Gastroesophageal sphincter (tissue), 4 donors: ENCODE results near the gene NEDD4L. TPM values are rescaled to one million over a fixed set of nuclear protein-coding genes. Genes with fewer than 3 reads are reported as not detected.

ENCODE experiments used
- ATAC-seq: fragments of 150-250 bp; one replicate; pipeline ENCODE4 v1.9.1; 2016; ENCODE audit warnings: mild to moderate bottlenecking, moderate library complexity
- H3K27ac ChIP-seq, 4 donors: fragments of 200-600 bp; sonication (generic) in 3 of 4; 1 replicate in 3 of 4; 2 replicates in 1 of 4; pipeline ENCODE4 v1.5.1; 2016 to 2019
- H3K27me3 ChIP-seq: fragments of 200-600 bp; sonication (generic); one replicate; pipeline ENCODE4 v1.5.1; 2019
- H3K36me3 ChIP-seq, 2 donors: fragments of 200-600 bp; sonication (generic); one replicate each; pipeline ENCODE4 v1.5.1; 2019; ENCODE audit warnings: control low read depth in 1 of 2
- H3K4me1 ChIP-seq, 3 donors: fragments of 200-600 bp; sonication (generic); 1 replicate in 2 of 3; 2 replicates in 1 of 3; pipeline ENCODE4 v1.5.1; 2016 to 2019; ENCODE audit warnings: control low read depth in 2 of 3
- H3K4me3 ChIP-seq, 2 donors: fragments of 200-600 bp; sonication (generic); one replicate each; pipeline ENCODE4 v1.5.1; 2019; ENCODE audit warnings: mild to moderate bottlenecking in 1 of 2, moderate library complexity in 1 of 2
- H3K9me3 ChIP-seq, 3 donors: fragments of 200-600 bp; sonication (generic); one replicate each; pipeline ENCODE4 v1.5.1; 2017 to 2019; ENCODE audit warnings: control low read depth in 2 of 3
- EP300 ChIP-seq: sonication (generic); formaldehyde crosslinking; IDR thresholded peaks from one replicate; pipeline ENCODE4 v1.6.1; 2017; ENCODE audit warnings: antibody characterized with exemption, mild to moderate bottlenecking
- POLR2A ChIP-seq, 2 donors: fragments of 450-650 bp; IDR thresholded peaks; one replicate each; pipeline ENCODE4 v1.6.1; 2017; ENCODE audit warnings: antibody characterized with exemption in 2 of 2, mild to moderate bottlenecking in 2 of 2, moderate library complexity in 1 of 2
- POLR2AphosphoS5 ChIP-seq: sonication (generic); formaldehyde crosslinking; IDR thresholded peaks from one replicate; pipeline ENCODE4 v1.6.1; 2017; ENCODE audit warnings: antibody characterized with exemption
- WGBS, 2 donors: methylation state at CpG; one replicate each; pipeline ENCODE4 v1.1.5; 2018; ENCODE audit warnings: low coverage in 1 of 2; 5-methylcytosine and 5-hydroxymethylcytosine counted together
- total RNA-seq, 4 donors: library from RNA; depleted of rRNA; stranded (reverse); fragments of >200 nt; gene quantifications; one replicate each; pipeline ENCODE4 v1.1.0, GENCODE V29; 2016
- TF ChIP-seq, protein P1 (sequence below), 4 experiments: fragments of 200-600 bp in 2 of 4; fragments of 450-650 bp in 2 of 4; sonication (generic) in 1 of 4; IDR thresholded peaks; one replicate each; pipeline ENCODE4 v1.5.1; 2017 to 2019; ENCODE audit warnings: antibody characterized with exemption in 4 of 4, mild to moderate bottlenecking in 2 of 4, moderate library complexity in 2 of 4

The NEDD4L gene
- total RNA-seq, 4 donors from 2014 or later: 37.0 to 50.9 (median 43.0) TPM

DNA sequence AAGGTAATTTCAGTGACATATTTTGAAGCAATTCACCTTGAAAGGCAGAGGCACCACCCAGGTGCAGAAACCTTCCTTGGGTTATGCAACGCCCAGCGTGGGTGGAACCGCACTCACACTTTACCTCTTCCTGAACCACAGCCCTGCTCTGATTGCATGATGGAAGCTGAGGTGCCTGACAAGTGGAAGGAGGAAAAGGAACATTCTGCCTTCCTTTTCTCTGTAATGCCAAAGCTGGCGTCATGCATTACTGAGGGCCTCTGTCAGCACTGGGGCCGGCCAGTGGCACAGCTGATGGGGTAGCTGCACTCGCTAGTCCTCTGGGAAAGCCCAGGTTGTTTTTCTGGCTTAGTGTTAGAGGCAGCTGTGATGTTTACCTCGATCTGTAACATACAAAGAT, 266.5 kb downstream of the NEDD4L start:
- peak overlapping the region; percentile 15 to 70 (median 67) for H3K27ac ChIP-seq
- 54 to 55% methylated on average over 2 to 7 of the region's 7 CpGs for WGBS, 2 donors
- TF ChIP-seq, protein P1, sequence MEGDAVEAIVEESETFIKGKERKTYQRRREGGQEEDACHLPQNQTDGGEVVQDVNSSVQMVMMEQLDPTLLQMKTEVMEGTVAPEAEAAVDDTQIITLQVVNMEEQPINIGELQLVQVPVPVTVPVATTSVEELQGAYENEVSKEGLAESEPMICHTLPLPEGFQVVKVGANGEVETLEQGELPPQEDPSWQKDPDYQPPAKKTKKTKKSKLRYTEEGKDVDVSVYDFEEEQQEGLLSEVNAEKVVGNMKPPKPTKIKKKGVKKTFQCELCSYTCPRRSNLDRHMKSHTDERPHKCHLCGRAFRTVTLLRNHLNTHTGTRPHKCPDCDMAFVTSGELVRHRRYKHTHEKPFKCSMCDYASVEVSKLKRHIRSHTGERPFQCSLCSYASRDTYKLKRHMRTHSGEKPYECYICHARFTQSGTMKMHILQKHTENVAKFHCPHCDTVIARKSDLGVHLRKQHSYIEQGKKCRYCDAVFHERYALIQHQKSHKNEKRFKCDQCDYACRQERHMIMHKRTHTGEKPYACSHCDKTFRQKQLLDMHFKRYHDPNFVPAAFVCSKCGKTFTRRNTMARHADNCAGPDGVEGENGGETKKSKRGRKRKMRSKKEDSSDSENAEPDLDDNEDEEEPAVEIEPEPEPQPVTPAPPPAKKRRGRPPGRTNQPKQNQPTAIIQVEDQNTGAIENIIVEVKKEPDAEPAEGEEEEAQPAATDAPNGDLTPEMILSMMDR (IDR thresholded peaks at IDR 0.05): no peak
- no peak for TF ChIP-seq POLR2A (IDR thresholded peaks at IDR 0.05)
- TF ChIP-seq EP300: no peak
- TF ChIP-seq POLR2AphosphoS5: peak; percentile 81
- H3K36me3 ChIP-seq: no peaks in the 10 kb centered on the region
- no peaks in the 10 kb centered on the region for H3K27me3 ChIP-seq
- no peak overlapping the region for H3K4me3 ChIP-seq
- peak; percentile 60 for ATAC-seq
- peaks cover 0 to 45% (median 0%) of the 10 kb centered on the region in 3 donors for H3K4me1 ChIP-seq
- H3K9me3 ChIP-seq: peaks cover 0 to 9% (median 0%) of the 10 kb centered on the region in 3 donors

DNA sequence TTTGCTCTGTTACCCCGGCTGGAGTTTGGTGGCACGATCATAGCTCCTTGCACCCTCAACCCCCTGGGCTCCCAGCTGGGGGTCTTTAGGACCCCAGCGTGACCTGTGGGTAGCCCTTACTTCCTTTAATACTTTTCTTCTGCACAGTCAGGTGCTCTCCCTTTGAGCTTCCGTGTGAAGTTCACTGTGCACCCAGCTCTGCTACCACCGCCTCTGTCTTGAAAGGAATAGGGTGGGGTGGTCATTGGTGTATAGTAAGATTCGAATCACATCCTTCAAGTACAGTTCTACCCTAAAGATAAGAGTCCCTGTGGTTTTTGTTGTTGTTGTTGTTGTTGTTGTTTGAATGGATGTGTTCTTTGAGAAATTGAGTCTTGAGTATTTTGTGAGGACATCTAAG, 267.4 kb downstream of the NEDD4L start:
- WGBS, 2 donors: 89 to 96% methylated on average over 4 to 6 of the region's 6 CpGs
- no peaks in the 10 kb centered on the region for H3K36me3 ChIP-seq
- H3K4me3 ChIP-seq: no peak overlapping the region
- H3K9me3 ChIP-seq: peaks cover 0 to under 1% (median 0%) of the 10 kb centered on the region in 3 donors
- H3K4me1 ChIP-seq: peaks cover 0 to 54% (median 0%) of the 10 kb centered on the region in 3 donors
- TF ChIP-seq EP300 (no peak), POLR2AphosphoS5 (no peak), POLR2A (IDR thresholded peaks at IDR 0.05) (no peak)
- TF ChIP-seq, protein P1 (IDR thresholded peaks at IDR 0.05): no peak
- H3K27ac ChIP-seq: peak overlapping the region; percentile 44 to 70 (median 67)
- H3K27me3 ChIP-seq: no peaks in the 10 kb centered on the region
- no peak for ATAC-seq

DNA sequence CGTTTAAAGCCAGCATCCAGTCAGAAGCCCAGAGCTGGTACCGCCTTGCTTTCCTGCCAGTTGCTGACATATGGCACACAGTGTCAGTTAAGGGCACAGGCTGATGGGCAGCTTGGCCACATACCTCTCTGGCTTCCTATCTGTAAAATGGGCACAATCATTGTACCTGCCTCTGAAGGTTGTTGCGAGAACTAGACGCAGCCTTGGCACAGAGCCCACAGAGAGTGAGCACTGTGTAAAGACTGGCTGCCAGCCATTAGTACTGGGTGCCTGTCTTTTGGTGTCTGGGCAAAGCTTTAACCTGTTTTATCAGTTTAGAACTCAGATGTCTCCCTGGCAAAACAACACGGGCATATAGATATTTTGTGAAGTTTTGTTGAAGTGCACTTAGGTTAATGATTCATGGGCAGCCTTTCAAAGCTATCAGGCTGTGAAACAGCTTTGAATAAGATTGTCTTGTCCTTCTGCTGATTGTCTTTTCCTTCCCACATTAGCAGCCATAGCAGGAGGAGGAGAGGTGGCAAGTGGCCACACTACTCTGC, 269.5 kb downstream of the NEDD4L start:
- Histone ChIP-seq H3K4me1 (peaks cover 0 to 71% (median 0%) of the 10 kb centered on the region in 3 donors), H3K27ac (peak overlapping the region in 3 of 4 donors; percentile 59 to 77 (median 75))
- 60 to 72% methylated on average over 3 of the region's 5 CpGs for WGBS, 2 donors

DNA sequence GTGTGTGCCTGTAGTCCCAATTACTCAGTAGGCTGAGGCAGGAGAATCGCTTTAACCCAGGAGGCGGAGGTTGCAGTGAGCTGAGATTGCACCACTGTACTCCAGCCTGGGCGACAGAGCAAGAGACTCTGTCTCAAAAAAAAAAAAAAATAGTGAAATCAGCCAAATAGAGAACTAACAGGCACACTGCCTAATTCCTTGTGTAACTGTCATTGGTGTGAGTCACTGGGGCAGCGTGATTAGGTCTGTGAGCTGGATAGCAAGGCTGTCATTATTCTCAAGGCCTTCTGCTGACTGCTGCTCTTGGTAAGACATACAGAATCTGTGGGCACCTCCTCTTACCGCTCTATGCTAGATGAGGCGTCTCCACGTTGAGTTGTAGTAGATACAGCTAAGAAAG, 270.3 kb downstream of the NEDD4L start:
- Histone ChIP-seq H3K9me3 (no peaks in the 10 kb centered on the region), H3K27ac (peak overlapping the region; percentile 29 to 77 (median 67)), H3K36me3 (no peaks in the 10 kb centered on the region), H3K4me3 (no peak overlapping the region), H3K4me1 (peaks cover 0 to 77% (median 0%) of the 10 kb centered on the region in 3 donors), H3K27me3 (no peaks in the 10 kb centered on the region)
- TF ChIP-seq POLR2AphosphoS5 (peak; percentile 81), EP300 (no peak)
- ATAC-seq: peak; percentile 92
- WGBS, 2 donors: 51 to 57% methylated on average over 5 to 7 of the region's 7 CpGs

More for the DNA sequence above, 269.5 kb downstream of the NEDD4L start:
- H3K36me3 ChIP-seq: no peaks in the 10 kb centered on the region
- H3K27me3 ChIP-seq: no peaks in the 10 kb centered on the region
- no peaks in the 10 kb centered on the region for H3K9me3 ChIP-seq
- TF ChIP-seq POLR2AphosphoS5: no peak
- TF ChIP-seq POLR2A (IDR thresholded peaks at IDR 0.05): no peak
- no peak for TF ChIP-seq EP300
- TF ChIP-seq, protein P1 (IDR thresholded peaks at IDR 0.05): no peak
- no peak for ATAC-seq
- H3K4me3 ChIP-seq: no peak overlapping the region

DNA sequence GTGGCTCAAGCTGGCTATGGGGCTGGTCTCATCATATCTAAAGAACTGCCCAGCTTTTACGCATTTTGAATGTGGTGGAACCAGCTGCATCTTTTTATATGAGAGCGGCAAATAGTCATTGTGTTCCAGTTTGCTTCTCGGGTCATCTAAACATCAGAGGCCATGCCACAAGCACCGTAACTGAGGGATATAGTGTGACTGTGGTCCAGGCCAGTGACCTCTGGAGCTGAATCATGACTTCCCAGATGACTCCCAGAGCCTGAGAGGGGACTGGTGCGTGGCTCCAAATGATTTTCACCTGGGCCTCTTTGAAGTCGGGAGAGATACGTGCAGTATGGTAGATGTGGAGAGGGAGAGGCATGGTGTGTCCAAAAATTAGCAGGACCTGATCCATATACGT, 271.0 kb downstream of the NEDD4L start:
- 92% methylated on average over 4 to 8 of the region's 8 CpGs for WGBS, 2 donors
- no peak overlapping the region for H3K4me3 ChIP-seq
- peak overlapping the region; percentile 29 to 77 (median 67) for H3K27ac ChIP-seq
- no peaks in the 10 kb centered on the region for H3K9me3 ChIP-seq
- no peaks in the 10 kb centered on the region for H3K27me3 ChIP-seq
- no peaks in the 10 kb centered on the region for H3K36me3 ChIP-seq
- ATAC-seq: no peak
- TF ChIP-seq, protein P1 (IDR thresholded peaks at IDR 0.05): no peak
- TF ChIP-seq EP300 (no peak), POLR2AphosphoS5 (no peak), POLR2A (IDR thresholded peaks at IDR 0.05) (no peak)
- H3K4me1 ChIP-seq: peaks cover 0 to 72% (median 0%) of the 10 kb centered on the region in 3 donors
